Stimulated activated CD8-positive, alpha-beta memory T cell treated with anti-CD3 and anti-CD28 coated beads, Interleukin-12 subunit alpha, Interleukin-12 subunit beta, amount 100 ng/mL, for 1 hour (primary cell): Measurements from ENCODE around the gene PCDHGA12.
"Not testable (repeated sequence)": the region's sequence is repeated elsewhere in the genome, so short reads cannot be mapped to it uniquely, and the experiment has no call there.

Experiments used
- DNase-seq: peaks from one replicate; pipeline ENCODE4 v3.0.0-alpha.2; 2020; ENCODE audit warnings: low read depth

Gene PCDHGA12

DNA sequence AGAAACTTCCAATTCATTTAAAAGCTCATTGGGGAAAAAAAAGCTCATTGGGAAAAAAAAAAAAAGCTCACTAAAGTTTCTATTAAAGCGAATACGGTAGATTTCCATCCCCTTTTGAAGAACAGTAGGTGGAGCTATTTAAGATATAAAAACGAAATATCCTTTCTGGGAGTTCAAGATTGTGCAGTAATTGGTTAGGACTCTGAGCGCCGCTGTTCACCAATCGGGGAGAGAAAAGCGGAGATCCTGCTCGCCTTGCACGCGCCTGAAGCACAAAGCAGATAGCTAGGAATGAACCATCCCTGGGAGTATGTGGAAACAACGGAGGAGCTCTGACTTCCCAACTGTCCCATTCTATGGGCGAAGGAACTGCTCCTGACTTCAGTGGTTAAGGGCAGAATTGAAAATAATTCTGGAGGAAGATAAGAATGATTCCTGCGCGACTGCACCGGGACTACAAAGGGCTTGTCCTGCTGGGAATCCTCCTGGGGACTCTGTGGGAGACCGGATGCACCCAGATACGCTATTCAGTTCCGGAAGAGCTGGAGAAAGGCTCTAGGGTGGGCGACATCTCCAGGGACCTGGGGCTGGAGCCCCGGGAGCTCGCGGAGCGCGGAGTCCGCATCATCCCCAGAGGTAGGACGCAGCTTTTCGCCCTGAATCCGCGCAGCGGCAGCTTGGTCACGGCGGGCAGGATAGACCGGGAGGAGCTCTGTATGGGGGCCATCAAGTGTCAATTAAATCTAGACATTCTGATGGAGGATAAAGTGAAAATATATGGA, at the start of gene PCDHGA12:
TSS of gene PCDHGA12 (plus strand) at position 176 of the 782 bp plus-strand sequence. CDS start at position 429, 253 bp downstream.
- DNase-seq, result no peak

DNA sequence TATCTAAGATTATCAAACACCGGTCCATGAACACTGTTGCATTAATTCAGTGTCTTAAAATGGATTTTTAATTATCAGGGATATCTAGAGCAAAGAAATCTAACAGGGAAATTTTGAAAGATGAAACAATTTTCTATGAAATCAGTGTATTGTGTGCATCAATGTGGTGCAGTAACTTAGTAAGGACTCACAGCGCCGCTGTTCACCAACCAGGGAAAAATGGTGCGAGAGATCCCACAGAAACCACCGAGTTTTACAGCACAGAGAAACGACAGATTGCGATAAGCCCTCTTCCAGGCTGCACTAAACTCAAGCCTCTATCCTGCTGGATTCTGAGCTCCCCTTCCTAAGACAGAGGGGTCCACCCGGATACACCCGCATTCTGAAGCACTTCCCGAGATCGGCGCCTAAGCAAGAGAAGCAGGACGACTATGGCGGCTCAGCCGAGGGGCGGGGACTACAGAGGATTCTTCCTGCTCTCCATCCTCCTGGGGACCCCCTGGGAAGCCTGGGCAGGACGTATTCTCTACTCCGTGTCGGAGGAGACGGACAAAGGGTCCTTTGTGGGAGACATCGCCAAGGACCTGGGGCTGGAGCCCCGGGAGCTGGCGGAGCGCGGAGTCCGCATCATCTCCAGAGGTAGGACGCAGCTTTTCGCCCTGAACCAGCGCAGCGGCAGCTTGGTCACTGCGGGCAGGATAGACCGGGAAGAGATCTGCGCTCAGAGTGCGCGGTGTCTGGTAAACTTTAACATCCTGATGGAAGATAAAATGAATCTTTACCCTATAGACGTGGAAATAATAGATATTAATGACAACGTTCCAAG, 47.6 kb upstream of the PCDHGA12 start, which contains the start of gene PCDHGA7:
TSS of gene PCDHGA7 (plus strand) at position 274 of the 826 bp plus-strand sequence. CDS start at position 432, 158 bp downstream.
- DNase-seq, result no peak

DNA sequence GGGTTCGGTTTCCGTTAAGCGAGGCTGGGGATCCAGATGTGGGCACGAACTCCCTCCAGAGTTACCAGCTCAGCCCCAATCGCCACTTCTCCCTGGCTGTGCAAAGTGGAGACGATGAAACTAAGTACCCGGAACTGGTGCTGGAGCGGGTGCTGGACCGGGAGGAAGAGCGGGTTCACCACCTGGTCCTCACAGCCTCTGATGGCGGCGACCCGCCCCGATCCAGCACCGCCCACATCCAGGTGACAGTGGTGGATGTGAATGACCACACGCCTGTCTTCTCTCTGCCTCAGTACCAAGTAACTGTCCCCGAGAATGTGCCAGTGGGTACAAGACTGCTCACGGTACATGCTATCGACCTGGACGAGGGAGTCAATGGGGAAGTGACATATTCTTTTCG, 47.0 kb upstream of the PCDHGA12 start:
- DNase-seq, result no peak

DNA sequence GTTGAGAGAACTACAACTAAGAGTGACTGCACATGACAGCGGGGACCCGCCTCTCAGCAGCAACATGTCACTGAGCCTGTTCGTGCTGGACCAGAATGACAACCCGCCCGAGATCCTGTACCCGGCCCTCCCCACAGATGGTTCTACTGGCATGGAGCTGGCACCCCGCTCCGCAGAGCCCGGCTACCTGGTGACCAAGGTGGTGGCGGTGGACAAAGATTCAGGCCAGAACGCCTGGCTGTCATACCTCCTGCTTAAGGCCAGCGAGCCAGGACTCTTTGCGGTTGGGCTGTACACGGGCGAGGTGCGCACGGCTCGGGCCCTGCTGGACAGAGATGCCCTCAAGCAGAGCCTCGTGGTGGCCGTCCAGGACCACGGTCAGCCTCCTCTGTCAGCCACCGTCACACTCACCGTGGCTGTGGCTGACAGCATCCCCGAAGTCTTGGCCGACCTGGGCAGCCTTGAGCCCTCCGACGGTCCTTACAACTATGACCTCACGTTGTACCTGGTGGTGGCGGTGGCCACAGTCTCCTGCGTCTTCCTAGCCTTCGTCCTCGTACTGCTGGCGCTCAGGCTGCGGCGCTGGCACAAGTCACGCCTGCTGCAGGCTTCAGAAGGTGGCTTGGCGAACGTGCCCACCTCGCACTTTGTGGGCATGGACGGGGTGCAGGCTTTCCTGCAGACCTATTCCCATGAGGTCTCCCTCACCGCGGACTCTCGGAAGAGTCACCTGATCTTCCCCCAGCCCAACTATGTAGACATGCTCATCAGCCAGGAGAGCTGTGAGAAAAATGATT, 45.6 kb upstream of the PCDHGA12 start:
- DNase-seq, result no peak

DNA sequence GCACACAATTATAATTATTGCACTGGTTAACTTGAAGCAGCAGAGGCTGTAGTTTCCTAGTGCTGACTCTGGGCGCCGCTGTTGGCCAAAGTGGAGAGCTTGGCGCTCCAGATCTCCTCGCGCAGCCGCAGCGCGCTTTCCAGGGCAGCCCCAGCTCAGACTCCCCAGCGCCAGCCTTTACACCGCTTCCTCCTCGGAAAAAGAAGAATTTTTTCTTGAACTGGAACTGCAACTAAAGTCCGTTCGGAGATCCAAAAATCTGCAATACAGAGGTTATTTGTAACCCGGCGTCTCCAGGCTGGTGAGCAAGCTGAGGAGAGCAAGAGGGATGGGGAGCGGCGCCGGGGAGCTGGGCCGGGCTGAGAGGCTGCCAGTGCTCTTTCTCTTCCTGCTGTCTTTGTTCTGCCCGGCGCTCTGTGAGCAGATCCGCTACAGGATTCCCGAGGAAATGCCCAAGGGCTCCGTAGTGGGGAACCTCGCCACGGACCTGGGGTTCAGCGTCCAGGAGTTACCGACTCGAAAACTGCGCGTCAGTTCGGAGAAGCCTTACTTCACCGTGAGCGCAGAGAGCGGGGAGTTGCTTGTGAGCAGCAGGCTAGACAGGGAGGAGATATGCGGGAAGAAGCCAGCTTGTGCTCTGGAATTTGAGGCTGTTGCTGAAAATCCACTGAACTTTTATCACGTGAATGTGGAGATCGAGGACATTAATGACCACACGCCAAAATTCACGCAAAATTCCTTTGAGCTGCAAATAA, 42.6 kb upstream of the PCDHGA12 start, which contains the start of gene PCDHGB4:
TSS of gene PCDHGB4 (plus strand) at position 142 of the 755 bp plus-strand sequence. CDS start at position 329, 187 bp downstream.
- not testable (repeated sequence) for DNase-seq

DNA sequence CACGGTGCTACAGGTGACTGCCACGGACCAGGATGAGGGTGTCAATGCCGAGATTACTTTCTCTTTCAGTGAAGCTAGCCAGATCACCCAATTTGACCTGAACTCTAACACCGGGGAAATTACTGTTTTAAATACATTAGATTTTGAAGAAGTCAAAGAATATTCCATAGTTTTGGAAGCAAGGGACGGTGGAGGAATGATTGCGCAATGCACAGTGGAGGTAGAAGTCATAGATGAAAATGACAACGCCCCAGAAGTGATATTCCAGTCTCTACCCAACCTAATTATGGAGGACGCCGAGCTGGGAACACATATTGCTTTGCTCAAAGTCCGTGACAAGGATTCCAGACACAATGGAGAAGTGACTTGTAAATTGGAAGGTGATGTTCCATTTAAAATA, 41.6 kb upstream of the PCDHGA12 start:
- DNase-seq, result no peak

DNA sequence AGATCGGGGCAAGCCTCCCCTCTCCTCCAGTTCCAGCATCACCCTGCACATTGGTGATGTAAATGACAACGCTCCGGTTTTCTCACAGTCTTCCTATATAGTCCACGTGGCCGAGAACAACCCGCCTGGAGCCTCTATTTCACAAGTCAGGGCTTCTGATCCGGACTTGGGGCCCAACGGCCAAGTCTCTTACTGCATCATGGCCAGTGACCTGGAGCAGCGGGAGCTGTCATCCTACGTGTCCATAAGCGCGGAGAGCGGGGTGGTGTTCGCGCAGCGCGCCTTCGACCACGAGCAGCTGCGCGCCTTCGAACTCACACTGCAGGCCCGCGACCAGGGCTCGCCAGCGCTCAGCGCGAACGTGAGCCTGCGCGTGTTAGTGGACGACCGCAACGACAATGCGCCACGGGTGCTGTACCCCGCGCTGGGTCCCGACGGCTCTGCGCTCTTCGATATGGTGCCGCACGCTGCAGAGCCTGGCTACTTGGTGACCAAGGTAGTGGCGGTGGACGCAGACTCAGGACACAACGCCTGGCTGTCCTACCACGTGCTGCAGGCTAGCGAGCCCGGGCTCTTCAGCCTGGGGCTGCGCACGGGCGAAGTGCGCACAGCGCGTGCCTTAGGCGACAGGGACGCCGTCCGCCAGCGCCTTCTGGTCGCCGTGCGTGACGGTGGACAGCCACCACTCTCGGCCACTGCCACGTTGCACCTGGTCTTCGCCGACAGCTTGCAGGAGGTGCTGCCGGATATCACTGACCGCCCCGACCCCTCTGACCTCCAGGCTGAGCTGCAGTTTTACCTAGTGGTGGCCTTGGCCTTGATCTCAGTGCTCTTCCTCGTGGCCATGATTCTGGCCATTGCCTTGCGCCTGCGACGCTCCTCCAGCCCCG, 40.9 kb upstream of the PCDHGA12 start:
- no peak for DNase-seq

DNA sequence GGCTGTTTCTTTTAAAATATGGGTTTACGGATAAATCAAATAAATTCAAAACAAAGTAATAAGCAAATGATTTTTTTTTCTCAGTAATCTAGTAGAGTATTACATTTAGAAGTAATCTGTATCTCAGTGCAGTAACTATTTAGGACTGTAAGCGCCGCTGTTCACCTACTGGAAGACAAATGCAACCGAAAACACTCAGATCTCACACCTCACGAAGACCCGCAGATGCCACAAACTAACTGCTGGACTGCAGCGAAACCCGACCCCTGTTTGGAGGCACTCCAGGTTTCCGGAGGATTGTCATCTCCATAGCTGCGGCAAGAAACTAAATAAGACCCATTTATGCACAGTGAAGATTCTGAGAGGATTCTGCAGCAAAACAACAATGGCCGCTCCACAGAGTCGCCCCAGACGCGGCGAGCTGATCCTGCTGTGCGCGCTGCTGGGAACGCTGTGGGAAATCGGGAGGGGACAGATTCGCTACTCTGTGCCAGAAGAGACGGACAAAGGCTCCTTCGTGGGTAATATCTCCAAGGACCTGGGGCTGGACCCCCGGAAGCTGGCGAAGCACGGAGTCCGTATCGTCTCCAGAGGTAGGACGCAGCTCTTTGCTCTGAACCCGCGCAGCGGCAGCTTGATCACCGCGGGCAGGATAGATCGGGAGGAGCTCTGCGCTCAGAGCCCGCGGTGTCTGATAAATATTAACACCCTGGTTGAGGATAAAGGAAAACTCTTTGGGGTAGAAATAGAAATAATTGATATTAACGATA, 37.7 kb upstream of the PCDHGA12 start, which contains the start of gene PCDHGA8:
TSS of gene PCDHGA8 (plus strand) at position 205 of the 770 bp plus-strand sequence. CDS start at position 386, 181 bp downstream.
- no peak for DNase-seq

DNA sequence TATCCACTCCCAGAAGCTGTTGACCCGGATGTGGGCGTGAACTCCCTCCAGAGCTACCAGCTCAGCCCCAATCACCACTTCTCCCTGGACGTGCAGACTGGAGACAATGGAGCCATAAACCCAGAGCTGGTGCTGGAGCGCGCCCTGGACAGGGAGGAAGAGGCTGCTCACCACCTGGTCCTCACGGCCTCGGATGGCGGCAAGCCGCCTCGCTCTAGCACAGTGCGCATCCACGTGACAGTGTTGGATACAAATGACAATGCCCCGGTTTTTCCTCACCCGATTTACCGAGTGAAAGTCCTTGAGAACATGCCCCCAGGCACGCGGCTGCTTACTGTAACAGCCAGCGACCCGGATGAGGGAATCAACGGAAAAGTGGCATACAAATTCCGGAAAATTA, 37.0 kb upstream of the PCDHGA12 start:
- DNase-seq, result no peak

DNA sequence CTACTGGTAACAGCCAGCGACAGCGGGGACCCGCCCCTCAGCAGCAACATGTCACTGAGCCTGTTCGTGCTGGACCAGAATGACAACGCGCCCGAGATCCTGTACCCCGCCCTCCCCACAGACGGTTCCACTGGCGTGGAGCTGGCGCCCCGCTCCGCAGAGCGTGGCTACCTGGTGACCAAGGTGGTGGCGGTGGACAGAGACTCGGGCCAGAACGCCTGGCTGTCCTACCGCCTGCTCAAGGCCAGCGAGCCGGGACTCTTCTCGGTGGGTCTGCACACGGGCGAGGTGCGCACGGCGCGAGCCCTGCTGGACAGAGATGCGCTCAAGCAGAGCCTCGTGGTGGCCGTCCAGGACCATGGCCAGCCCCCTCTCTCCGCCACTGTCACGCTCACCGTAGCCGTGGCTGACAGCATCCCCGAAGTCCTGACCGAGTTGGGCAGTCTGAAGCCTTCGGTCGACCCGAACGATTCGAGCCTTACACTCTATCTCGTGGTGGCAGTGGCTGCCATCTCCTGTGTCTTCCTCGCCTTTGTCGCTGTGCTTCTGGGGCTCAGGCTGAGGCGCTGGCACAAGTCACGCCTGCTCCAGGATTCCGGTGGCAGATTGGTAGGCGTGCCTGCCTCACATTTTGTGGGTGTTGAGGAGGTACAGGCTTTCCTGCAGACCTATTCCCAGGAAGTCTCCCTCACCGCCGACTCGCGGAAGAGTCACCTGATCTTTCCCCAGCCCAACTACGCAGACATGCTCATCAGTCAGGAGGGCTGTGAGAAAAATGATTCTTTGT, 35.7 kb upstream of the PCDHGA12 start:
- DNase-seq, result not testable (repeated sequence)

DNA sequence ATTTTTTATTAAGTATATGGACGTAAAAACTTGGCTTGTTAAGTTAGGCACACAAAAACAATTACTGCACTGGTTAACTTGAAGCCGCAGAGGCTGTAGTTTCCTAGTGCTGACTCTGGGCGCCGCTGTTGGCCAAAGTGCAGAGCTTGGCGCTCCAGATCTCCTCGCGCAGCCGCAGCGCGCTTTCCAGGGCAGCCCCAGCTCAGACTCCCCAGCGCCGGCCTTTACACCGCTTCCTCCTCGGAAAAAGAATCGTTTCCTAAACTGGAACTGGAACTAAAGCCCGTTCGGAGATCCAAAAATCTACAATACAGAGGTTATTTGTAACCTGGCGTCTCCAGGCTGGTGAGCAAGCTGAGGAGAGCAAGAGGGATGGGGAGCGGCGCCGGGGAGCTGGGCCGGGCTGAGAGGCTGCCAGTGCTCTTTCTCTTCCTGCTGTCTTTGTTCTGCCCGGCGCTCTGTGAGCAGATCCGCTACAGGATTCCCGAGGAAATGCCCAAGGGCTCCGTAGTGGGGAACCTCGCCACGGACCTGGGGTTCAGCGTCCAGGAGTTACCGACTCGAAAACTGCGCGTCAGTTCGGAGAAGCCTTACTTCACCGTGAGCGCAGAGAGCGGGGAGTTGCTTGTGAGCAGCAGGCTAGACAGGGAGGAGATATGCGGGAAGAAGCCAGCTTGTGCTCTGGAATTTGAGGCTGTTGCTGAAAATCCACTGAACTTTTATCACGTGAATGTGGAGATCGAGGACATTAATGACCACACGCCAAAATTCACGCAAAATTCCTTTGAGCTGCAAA, 32.4 kb upstream of the PCDHGA12 start, which contains the start of gene PCDHGB5:
TSS of gene PCDHGB5 (plus strand) at position 192 of the 796 bp plus-strand sequence. CDS start at position 373, 181 bp downstream.
- not testable (repeated sequence) for DNase-seq

DNA sequence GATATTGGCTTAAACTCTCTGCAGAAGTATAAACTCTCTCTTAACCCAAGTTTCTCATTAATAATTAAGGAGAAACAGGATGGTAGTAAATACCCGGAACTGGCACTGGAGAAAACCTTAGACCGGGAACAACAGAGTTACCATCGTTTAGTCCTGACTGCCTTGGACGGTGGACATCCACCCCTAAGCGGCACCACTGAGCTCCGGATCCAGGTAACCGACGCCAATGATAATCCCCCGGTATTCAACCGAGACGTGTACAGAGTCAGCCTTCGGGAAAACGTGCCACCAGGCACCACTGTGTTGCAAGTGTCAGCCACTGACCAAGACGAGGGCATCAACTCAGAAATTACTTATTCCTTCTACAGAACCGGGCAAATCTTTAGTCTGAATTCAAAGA, 31.7 kb upstream of the PCDHGA12 start:
- DNase-seq, result no peak

DNA sequence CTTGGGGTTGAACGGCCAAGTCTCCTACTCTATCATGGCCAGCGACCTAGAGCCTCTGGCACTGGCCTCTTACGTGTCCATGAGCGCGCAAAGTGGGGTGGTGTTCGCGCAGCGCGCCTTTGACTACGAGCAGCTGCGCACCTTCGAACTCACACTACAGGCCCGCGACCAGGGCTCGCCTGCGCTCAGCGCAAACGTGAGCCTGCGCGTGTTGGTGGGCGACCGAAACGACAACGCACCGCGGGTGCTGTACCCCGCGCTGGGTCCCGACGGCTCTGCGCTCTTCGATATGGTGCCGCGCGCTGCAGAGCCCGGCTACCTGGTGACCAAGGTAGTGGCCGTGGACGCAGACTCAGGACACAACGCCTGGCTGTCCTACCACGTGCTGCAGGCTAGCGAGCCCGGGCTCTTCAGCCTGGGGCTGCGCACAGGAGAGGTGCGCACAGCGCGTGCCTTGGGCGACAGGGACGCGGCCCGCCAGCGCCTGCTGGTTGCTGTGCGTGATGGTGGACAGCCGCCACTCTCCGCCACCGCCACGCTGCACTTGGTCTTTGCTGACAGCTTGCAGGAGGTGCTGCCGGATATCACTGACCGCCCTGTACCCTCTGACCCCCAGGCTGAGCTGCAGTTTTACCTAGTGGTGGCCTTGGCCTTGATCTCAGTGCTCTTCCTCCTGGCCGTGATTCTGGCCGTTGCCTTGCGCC, 30.6 kb upstream of the PCDHGA12 start:
- no peak for DNase-seq

DNA sequence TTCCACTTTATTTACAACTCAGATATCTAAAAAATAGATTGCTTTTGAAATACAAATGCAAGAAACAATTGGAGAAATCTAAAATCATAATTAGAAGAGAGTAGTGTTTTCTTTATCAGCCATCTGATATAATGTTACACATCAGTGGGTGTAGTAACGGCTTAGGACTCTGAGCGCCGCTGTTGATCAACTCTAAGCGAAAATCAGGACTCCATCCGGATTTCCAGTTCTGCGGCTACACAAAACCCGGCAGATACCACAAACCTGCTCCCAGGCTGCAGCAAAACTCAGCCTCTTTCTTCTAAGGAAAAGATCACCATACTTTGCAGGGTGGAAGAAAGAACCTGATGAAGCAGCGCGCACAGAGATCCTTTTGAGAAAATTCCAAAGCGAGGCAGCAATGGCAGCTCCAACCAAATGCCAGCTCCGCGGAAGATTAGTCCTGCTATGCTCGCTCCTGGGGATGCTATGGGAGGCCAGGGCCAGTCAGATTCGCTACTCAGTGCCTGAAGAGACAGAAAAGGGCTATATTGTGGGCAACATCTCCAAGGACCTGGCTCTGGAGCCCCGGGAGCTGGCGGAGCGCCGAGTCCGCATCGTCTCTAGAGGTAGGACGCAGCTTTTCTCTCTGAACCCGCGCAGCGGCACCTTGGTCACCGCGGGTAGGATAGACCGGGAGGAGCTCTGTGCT, 27.6 kb upstream of the PCDHGA12 start, which contains the start of gene PCDHGA9:
TSS of gene PCDHGA9 (plus strand) at position 226 of the 691 bp plus-strand sequence. CDS start at position 401, 175 bp downstream.
- no peak for DNase-seq

DNA sequence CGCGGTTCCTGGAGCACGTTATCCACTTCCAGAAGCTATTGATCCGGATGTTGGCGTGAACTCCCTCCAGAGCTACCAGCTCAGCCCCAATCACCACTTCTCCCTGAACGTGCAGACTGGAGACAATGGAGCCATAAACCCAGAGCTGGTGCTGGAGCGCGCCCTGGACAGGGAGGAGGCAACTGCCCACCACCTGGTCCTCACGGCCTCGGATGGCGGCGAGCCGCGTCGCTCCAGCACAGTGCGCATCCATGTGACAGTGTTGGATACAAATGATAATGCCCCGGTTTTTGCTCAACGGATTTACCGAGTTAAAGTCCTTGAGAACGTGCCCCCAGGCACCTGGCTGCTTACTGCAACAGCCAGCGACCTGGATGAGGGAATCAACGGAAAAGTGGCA, 26.9 kb upstream of the PCDHGA12 start:
- DNase-seq, result no peak
